GM20000 (cell line): Measurements from ENCODE around the gene SLC2A14.
"Not testable (repeated sequence)": the region's sequence is repeated elsewhere in the genome, so short reads cannot be mapped to it uniquely, and the experiment has no call there.

ENCODE experiments used
- DNase-seq: peaks from one replicate; pipeline ENCODE4 v3.0.0; 2012; ENCODE audit warnings: low spot score
- CTCF ChIP-seq: IDR thresholded peaks from 2 replicates; pipeline ENCODE4 v1.5.1; 2012; ENCODE audit warnings: mild to moderate bottlenecking, control low read depth; ENCODE audit errors: extremely low read depth, missing control alignments

SLC2A14 gene

DNA sequence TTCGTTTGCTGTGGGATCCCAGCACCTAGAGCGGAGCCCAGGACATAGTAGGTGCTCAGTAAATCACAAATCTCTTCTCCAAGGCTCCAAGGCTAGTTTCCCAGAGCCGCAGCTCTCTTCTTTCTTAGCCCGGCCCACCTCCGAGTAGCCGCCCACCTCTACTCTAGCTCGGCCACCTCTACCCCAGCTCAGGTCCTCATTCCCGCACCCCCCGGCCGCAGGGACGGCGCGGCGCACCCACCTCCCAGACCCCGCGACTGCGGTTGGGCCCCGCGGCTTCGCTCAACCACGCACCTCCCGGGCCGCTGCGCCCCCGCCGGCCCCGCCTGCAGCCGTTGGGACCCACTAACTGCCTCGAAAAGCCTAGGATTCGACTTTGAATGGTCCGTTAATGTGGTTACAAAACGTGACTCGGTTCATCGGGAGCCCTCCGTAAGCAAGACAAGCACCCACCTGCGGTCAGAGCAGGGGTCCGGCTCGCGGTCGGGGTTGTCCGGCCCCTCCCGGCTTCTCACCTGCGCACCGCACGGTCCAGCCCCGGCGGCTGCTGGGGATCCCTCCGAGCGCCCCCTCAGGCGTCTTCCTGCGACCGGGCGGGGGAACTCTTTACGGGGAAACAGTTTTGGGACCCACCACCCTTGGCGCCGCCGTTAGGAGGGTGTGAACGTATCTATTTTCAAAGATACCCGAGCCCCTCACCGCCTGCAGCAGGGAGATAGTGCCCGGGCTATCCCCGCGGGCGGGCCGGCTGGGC, at the start of gene SLC2A14:
Gene SLC2A14, minus strand, starts transcription at position 350 of the 754 bp plus-strand sequence. CDS start 3,035 bp downstream, outside the sequence.
- TF ChIP-seq CTCF = no peak

GRCh38 chr12:7921181-7921580, 48.5 kb upstream of the SLC2A14 start:
- DNase-seq = not testable (repeated sequence)

More for the DNA sequence above, at the start of gene SLC2A14:
- DNase-seq = no peak

GRCh38 chr12:7918268-7918590, 45.5 kb upstream of the SLC2A14 start:
- not testable (repeated sequence) for DNase-seq

DNA sequence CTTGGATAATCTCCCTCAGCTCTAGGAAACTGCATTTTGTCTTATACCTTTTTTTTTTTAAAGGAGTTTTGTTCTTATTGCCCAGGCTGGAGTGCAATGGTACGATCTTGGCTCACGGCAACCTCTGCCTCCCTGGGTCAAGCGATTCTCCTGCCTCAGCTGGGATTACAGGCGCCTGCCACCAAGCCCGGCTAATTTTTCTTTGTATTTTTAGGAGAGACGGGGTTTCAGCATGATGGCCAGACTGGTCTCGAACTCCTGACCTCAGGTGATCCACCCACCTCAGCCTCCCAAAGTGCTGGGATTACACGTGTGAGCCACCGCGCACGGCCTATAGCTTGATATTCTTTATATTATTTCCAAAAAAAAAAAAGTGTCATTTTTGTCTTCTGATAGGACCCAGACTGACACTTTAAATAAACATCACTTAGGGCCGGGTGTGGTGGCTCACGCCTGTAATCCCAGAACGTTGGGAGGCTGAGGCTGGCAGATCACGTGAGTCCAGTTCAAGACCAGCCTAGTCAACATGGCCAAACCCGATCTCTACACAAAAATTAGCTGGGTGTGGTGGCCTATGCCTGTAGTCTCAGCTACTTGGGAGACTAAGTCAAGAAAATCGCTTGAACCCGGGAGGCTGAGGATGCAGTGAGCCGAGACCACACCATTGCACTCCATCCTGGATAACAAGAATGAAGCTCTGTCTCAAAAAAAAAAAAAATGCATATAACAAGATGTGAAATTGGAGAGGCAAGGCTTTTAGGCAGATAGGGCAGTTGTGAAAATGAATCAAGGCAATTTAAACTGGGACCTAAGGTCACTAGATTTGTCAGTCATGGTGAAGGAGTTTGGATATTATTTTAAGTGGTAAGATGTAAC, 44.9 kb upstream of the SLC2A14 start:
- no peak for TF ChIP-seq CTCF
- no peak for DNase-seq

GRCh38 chr12:7916936-7917335, 44.2 kb upstream of the SLC2A14 start:
- DNase-seq = no peak
- TF ChIP-seq CTCF = no peak

DNA sequence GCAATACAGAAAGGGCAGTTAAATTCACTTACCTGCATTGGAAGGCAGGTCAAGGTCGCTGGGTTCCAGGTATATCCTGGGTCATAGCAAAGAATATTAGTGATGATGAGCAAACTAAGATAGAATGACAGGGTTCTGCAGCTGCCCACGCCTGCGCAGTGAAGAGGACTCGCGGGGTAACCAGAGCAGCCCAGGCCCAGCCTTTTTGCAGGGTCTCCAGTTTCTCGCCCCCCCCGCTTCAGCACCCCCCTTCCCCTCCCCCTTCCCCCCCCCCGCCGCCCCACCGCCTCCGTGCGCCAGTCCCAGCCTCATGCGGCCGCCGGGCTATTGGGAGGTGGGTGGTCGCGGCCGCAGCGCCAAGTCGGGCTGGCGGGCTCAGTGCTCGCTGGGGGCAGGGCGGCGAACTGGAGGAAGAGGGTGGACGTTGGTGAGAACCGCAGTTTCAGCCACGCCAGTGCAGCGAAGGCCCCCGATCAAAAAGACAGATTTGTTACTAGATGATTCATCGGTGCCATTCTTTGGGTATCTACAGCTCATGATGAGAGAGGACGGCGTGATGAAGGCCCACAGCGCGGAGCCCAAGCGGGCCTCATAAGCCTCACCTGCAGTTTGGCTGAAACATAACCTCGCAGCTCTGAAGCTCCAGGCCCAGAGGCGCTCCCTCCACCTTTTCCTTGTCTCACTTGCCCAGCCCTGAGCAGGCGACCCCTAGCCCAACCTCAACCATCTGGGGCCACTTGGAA, 43.1 kb upstream of the SLC2A14 start:
- DNase-seq = no peak
- no peak for TF ChIP-seq CTCF

DNA sequence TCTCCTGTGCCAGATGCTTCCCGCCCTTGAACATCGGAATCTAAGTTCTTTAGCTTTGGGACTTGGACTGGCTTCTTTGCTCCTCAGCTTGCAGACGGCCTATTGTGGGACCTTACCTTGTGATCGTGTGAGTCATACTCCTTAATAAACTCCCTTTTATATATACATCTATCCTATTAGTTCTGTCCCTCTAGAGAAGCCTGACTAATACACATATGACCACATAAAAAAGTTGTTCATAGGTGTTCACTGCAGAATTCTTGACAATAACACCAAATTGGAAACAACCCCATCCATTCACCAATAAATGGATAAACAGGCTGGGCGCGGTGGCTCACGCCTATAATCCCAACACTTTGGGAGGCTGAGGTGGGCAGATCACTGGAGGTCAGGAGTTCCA, 37.4 kb upstream of the SLC2A14 start:
- DNase-seq = not testable (repeated sequence)

DNA sequence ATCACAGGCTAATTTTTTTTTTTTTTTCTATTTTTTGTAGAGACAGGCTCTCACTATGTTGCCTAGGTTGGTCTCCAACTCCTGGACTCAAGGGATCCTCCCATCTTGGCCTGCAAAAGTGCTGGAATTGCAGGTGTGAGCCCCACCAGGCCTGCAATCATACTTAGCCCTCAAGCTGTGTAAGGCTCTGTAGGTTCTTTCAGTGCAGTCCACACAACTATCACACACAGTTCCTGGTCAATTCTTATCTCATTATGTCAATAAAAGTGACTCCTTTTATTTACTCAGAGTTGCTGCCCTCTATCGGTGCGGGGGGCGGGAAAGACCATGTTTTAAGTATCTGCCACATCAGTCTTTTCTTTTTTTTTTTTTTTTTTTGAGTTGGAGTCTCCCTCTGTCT, 34.3 kb upstream of the SLC2A14 start:
- peak; percentile 29 for DNase-seq
- TF ChIP-seq CTCF = no peak

- DNase-seq = not testable (repeated sequence)
Observed at GRCh38 chr12:7906303-7906702, 33.6 kb upstream of the SLC2A14 start.

DNA sequence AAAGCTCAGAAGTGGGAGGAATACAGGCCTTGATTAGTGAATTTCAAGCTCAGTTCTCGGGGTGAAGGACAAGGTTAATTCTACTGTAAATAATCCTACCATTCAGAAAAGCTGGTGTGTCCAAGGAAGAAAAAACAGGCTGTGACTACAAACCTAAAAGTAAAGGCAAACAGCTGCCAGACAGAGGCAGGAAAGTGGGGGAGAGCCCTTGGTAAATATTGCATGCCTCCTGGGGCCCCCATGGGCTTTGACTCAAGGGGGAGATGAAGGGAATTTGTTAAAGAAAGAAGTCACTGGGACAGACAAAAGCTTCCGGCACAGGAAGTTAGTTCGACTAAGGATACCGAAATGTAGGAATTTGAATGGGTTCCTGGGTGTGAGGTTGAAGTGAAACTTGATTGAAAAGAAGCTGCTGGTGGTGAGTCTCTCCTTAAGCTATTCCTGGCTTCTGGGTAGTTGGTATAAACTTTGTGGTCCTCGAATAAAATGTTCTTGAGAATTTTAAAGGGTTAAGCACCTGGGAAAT, 32.9 kb upstream of the SLC2A14 start:
- DNase-seq = not testable (repeated sequence)
